ENCODE data around the gene SASH3. TPM values are rescaled to one million over a fixed set of nuclear protein-coding genes. Genes with fewer than 3 reads are reported as not detected.

Gene SASH3
- polyA plus RNA-seq, 12 donors = 1.7 to 8.8 (median 2.4) TPM; not detected in 2

DNA sequence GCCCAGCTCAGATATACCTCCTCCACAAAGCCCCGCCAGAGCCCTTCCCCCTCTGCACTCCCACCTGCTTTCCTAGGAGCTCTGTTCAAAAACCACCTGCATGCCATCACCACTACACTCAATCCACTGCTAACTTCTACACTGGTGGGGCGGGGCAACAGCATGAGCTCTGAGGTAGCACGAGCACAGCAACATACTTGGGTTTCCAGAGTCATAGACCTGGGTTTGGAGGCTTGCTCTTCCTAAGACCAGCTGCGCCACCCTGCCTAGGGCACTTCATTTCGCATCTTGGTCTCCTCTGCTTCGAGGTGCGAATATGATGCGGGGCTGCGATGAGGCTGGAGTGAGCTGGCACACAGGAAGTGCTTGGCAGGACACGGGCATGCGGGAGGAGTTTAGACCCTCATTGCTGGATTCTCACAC lies 3.6 kb downstream of the SASH3 start:
- no peak for DNase-seq

DNA sequence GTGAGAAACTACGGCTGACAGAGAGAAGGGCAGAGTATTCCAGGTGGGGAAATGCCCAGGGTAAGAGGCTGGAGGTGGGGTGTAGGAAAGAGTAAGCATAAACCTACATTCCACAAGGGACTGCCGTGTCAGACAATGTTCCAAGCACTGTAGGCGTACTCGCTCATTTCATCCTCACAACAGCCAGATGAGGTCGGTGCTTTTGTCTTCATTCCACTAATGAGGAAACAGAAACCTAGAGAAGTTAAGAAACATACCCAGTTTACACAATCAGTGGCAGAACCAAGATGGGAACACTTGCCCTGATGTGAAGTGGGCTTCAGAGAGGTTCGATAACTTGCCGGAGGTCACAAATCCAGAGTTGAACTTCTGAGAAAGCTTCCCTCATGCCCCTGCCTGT lies 4.6 kb downstream of the SASH3 start:
- no peak for DNase-seq

DNA sequence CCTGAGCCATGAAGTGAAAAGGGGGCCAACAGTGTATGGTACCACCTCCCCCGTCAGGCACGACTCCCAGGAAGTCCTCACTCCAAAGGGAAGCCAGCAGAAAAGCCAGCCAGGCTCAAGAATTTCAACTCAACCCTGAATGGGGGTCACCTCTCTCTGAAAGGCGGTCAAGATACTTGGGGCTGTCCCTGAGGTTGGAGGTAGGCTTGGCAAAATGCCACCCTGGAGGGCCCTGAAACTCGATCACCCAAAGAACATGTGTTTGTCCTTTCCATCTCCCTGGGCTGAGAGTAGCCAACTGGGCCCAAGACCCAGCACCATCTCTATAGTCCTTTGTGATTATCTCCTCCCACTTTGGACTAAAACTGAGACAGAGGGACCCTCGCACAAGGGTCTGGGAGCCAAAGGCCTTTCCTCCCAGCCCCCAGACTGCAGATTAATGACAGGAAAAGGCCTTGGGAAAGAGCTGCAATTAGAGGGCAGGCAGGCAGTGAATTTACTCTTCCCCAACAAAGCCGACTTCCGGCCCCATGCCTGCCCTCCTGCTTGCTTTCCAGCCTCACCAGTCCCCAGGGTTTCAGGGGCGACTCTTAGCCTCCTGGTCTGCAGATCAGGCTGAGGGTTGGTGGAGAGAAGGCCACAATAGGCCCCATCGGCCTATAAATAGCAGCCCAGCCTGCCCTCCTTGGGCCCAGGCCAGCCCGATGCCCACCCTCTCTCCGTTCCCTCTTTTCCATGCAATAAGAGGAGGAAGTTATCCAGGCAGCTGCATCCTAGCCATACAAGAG lies 5.6 kb downstream of the SASH3 start:
- DNase-seq = no peak

- no peak for DNase-seq
Observed at GRCh38 chrX:129786210-129786651, 6.5 kb downstream of the SASH3 start.

GRCh38 chrX:129787336-129788055 lies 7.7 kb downstream of the SASH3 start:
- no peak for DNase-seq

DNA sequence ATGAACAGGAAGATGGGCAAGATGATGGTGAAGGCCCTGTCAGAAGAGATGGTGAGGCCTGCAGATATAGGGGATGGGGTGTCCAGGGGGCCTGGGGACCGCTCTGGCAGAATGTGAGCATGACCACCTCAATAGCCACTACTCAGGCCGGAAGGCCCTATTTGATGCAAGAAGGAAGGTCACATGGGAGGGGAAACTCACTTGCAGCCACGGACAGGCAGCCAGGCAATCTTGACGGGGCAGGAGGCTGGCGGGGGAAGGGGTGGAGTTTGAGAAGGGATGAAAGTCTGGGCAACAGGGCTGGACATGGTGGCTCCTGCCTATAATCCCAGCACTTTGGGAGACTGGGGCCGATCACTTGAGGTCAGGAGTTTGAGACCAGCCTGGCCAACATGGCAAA lies 8.8 kb downstream of the SASH3 start:
- DNase-seq = no peak

DNA sequence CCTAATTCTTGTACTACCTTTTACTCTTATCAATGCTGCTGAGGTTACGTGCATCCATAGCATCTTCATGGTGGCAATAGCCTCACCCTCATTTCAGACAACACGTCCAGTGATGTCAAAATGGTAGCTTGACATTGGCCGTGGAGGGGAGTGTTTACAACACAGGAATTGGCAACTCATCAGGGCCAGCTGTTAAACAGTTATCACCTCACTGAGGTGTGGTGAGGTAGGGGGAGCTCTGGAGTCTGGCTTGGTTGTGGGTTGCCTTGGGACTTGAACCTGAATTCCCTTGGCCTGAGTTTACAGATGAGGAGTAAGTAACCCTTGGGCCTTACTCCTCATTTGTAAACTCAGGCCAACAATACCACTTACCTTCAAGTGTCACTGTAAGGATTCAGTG lies 10.4 kb downstream of the SASH3 start:
- DNase-seq = no peak

DNA sequence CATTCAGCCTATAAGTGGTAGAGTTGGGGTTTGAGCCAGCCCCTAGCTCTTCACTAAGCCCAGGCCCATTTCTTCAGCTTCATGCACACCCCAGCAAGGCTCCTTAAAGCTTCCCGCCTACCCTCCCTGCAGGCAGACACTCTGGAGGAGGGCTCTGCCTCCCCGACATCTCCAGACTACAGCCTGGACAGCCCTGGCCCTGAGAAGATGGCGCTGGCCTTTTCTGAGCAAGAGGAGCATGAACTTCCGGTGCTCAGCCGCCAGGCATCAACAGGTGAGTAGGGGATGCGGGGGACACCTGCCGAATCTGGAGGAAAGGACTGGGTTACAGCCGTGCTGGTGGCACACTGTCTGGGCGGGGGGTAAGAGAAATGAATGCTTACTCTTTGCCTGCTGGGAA lies 11.1 kb downstream of the SASH3 start:
- DNase-seq = no peak

- no peak for DNase-seq
Observed at GRCh38 chrX:129791336-129791735, 11.6 kb downstream of the SASH3 start.

DNA sequence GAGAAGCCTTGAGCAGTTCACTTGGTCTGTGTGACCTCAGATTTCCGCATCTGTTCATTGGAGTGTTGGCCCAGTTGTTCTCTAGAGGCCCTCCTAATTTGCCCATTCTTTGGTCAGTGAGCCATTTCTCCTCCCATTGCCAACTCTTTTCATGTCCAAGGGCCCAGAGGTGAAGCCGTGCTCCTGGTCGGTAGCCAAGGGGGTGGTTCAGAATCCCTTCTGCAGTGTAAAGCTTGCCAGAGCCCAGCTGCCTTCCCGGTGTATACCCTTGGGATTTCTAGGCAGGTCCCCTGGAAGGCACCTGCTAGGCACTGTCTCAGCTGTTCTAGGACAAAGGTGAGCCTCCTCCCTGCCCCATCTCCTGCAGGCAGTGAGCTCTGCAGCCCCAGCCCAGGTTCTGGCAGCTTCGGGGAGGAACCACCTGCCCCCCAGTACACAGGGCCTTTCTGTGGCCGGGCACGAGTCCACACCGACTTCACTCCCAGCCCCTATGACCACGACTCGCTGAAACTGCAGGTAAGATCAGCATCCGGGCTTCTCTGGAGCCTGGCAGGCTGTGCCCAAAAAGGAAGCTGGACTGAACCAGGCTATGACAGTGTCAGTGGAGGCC lies 12.3 kb downstream of the SASH3 start:
- DNase-seq = no peak

DNA sequence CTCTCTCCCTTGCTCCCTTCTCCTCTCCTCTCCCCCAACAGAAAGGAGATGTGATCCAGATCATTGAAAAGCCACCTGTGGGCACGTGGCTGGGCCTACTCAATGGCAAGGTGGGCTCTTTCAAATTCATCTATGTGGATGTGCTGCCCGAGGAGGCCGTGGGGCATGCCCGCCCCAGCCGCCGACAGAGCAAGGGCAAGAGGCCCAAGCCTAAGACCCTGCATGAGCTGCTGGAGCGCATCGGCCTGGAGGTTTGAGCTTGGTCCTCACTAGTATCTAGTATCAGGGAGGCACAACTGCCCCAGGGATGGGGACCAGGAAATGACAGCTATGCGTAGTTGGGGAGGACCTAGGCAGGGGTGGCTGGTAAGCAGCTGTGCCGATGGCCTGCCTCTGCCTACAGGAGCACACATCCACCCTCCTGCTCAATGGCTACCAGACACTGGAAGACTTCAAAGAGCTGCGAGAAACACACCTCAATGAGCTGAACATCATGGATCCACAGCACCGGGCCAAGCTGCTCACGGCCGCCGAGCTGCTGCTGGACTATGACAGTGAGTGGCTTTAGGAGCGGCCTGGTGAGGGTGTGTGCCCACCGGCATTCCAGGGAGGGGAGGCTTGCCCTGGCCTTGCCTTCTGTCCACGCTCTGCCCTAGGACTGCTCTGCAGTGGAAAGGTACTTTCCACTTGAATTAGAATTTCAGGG lies 13.0 kb downstream of the SASH3 start:
- no peak for DNase-seq

DNA sequence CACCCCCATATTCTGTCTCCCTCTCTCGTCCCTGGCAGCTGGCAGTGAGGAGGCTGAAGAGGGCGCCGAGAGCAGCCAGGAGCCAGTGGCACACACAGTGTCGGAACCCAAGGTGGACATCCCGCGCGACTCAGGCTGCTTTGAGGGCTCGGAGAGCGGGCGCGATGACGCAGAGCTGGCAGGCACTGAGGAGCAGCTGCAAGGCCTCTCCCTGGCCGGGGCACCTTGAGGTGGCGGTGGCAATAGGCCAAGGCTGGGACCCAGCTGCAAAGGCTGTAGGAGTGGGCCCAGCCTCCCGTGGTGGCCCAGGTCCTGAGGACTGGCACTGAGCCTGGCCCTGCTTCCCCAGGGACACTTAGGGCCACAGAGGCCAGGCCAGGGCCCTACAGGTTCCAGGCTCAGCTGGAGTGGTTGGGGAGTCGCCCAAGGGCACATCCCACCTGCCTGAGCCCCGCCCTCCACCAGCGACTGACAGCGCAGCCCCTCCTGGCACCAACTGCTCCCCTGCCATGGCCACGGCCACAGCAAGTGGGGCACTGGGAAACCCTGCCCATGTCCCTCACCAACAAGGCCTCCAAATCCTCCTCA lies 13.9 kb downstream of the SASH3 start:
- DNase-seq = no peak

DNA sequence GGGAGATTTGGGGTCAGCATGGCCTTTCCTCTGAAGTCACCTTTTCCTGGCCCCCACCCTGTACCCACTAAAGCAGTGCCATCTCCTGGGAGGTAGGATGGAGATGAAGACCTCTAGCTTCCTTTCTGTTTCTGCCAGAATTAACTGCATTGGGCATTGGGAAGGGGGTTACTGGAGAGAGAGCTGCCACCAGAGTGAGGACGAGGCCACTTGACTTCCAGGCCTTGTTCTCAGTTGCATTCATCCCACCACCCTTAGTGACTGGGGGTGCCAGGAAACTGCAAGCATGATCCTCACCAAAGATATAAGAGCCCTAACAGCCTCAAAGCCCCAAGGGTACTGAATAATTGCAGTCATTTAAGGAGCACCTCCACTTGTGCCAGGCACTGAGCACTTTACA lies 15.8 kb downstream of the SASH3 start:
- no peak for DNase-seq

DNA sequence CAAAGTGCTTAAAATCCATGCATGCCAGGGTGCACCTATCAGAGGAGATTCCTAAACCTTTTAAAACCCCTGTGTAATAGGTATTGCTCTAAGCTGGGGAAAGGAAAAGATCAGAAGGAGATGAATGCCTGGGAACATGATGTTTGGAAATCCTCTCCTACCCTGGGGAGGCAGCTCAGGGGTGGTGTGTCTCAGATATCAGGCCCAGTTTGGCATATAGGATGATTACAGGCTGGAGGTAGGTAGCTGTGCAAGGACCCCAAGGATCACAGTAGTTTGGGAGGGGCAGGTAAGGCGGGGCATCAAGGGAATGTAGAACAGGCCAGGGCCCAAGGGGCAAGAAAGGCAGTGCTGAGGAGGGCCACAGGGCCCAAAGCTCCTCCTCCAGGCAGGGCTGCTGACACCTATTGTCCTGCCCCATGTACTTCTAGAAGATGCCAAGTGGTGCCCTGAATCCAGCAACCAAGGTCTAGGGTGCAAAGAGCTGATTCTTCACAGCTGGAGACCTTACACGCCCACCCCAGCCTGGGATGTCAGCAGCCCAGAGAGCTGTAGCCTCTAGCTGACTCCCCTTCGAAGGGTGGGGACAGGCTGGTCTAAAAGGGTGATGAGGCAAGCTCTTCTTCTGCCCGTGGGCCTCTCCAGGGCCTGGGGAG lies 17.6 kb downstream of the SASH3 start:
- DNase-seq = no peak

DNA sequence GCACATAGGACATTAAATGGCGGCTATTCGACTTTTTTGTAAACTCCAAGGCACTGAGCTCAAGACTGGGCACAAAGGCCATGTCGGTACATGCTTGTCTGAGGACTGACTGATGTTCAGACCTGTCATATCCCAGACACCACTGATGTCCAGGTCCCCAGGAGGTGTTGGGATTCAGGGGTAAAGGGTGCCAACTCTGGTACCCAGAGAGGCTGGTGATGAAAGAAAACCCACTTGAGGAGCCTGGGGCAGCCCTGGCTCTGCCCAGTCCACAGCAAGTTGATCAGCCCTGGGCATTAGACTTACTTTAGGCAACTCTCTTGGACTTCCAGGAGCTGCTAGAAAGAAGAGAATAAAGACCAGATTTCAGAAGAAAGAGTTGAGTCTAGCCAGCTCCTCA lies 18.7 kb downstream of the SASH3 start:
- no peak for DNase-seq

- DNase-seq = no peak
Observed at GRCh38 chrX:129798888-129799287, 19.1 kb downstream of the SASH3 start.

GRCh38 chrX:129800186-129800585 lies 20.4 kb downstream of the SASH3 start:
- no peak for DNase-seq

DNA sequence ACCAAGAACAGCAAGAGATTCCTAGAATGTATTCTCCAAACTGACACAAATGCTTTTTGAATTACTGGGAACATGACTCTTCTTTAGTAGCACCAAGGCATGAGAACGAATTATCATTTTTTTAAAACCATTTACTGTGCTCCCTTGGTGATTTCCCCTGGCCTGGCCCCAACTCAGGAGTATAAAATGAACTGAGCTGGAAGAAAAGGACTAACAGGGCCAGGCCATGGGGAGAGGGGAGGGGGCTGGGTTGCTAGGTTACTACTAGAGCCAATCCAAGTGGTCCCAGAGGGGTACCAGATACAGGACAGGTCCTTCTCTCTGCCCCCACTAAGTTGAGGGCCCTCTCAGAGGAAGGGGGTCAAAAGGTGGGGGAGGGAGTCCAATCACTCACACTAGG lies 23.1 kb downstream of the SASH3 start:
- peak; percentile 35 for DNase-seq

GRCh38 chrX:129804806-129805205 lies 25.1 kb downstream of the SASH3 start:
- DNase-seq = no peak

- DNase-seq = no peak
Observed at GRCh38 chrX:129808158-129808828, 28.5 kb downstream of the SASH3 start.
